HCT116 (cell line): Measurements from ENCODE around the gene CD164L2. TPM values are rescaled to one million over a fixed set of nuclear protein-coding genes. Genes with fewer than 3 reads are reported as not detected.

Experiments used
- ATAC-seq: fragments of 200-7000 bp; cut with Tn5 transposase; 2 replicates; pipeline ENCODE4 v1.9.1; 2020; ENCODE audit warnings: mild to moderate bottlenecking, moderate library complexity
- BruUV-seq: library from RNA; stranded (reverse); fragments of 400-500 nt; replicated peaks from 2 replicates; lab custom pipeline; 2021; lab: Mats Ljungman, UMichigan
- CTCF ChIA-PET: fragments of 300-600 bp; sonication (Branson Sonifier 250); formaldehyde crosslinking; loops from one replicate; lab custom pipeline; 2021; ENCODE audit warnings: antibody characterized with exemption; lab: Charles Lee
- POLR2A ChIA-PET: fragments of 300-600, 350-600 bp; sonication (Branson Sonifier 250); formaldehyde crosslinking; loops from one replicate; lab custom pipeline; 2021; ENCODE audit warnings: antibody characterized with exemption; lab: Charles Lee
- RAD21 ChIA-PET, 2 experiments: fragments of 300-600 bp; sonication (Branson Sonifier 250); formaldehyde crosslinking; loops; one replicate each; lab custom pipeline; 2023; ENCODE audit warnings: low total read pairs in 2 of 2; ENCODE audit not compliant: uncharacterized antibody in 2 of 2, unreplicated experiment in 2 of 2, low non-redundant PET in 1 of 2; lab: Charles Lee
- DNase-seq: peaks from one replicate; pipeline ENCODE4 v3.0.0-alpha.2; 2010; ENCODE audit warnings: low read depth, low spot score
- H2AFZ ChIP-seq: fragments of 200-600 bp; shearing (Covaris generic), sonication (generic); 2 replicates; pipeline ENCODE4 v1.6.1; 2017; ENCODE audit warnings: low read depth, mixed run types, mixed read lengths, antibody characterized with exemption, low read length; ENCODE audit not compliant: poor library complexity, severe bottlenecking
- H3K27ac ChIP-seq: 2 replicates; pipeline ENCODE4 v1.5.1; 2012; ENCODE audit warnings: low read depth, low read length
- H3K27me3 ChIP-seq: fragments of 200-600 bp; sonication (generic); 2 replicates; pipeline ENCODE4 v1.6.1; 2016; ENCODE audit warnings: mixed run types, low read length, mixed read lengths; ENCODE audit not compliant: insufficient read depth
- H3K36me3 ChIP-seq, 2 experiments: fragments of 200-500 bp in 1 of 2; fragments of 200-600 bp in 1 of 2; sonication (Bioruptor generic) in 1 of 2; sonication (generic) in 1 of 2; 2 replicates each; pipeline versions ENCODE4 v1.5.1 to v1.6.1; 2014 to 2016; ENCODE audit warnings: low read length in 2 of 2, inconsistent platforms in 1 of 2, mixed read lengths in 1 of 2, mixed run types in 1 of 2; ENCODE audit not compliant: insufficient read depth in 2 of 2, control insufficient read depth in 1 of 2
- H3K4me1 ChIP-seq, 2 experiments: fragments of 200-600 bp in 1 of 2; sonication (generic) in 1 of 2; 2 replicates each; pipeline versions ENCODE4 v1.5.1 to v1.6.1; 2012 to 2017; ENCODE audit warnings: low read length in 2 of 2, inconsistent platforms in 1 of 2, mild to moderate bottlenecking in 1 of 2, mixed read lengths in 1 of 2, mixed run types in 1 of 2, moderate library complexity in 1 of 2; ENCODE audit not compliant: insufficient read depth in 2 of 2, control insufficient read depth in 1 of 2
- H3K4me2 ChIP-seq: fragments of 200-600 bp; sonication (generic); 2 replicates; pipeline ENCODE4 v1.6.1; 2017; ENCODE audit warnings: mixed run types, low read length, mixed read lengths
- H3K4me3 ChIP-seq, 2 experiments: fragments of 200-600 bp in 1 of 2; sonication (generic) in 1 of 2; replicated peaks in 1 of 2; 2 replicates each; pipeline ENCODE4 v1.5.1; 2011 to 2016; ENCODE audit warnings: low read length in 2 of 2, control low read depth in 1 of 2, low read depth in 1 of 2, mild to moderate bottlenecking in 1 of 2, mixed read lengths in 1 of 2, mixed run types in 1 of 2
- H3K79me2 ChIP-seq: fragments of 200-600 bp; sonication (generic); 2 replicates; pipeline ENCODE4 v1.6.1; 2017; ENCODE audit warnings: mild to moderate bottlenecking, mixed run types, low read length, moderate library complexity, mixed read lengths; ENCODE audit not compliant: insufficient read depth
- H3K9ac ChIP-seq: fragments of 200-600 bp; sonication (generic); 2 replicates; pipeline ENCODE4 v1.6.1; 2016; ENCODE audit warnings: low read length, mixed read lengths
- H3K9me2 ChIP-seq: fragments of 200-600 bp; sonication (generic), shearing (Covaris generic); 2 replicates; pipeline ENCODE4 v1.6.1; 2017; ENCODE audit warnings: mixed run types, mild to moderate bottlenecking, moderate library complexity; ENCODE audit not compliant: insufficient read depth
- H3K9me3 ChIP-seq, 2 experiments: fragments of 200-500 bp in 1 of 2; fragments of 200-600 bp in 1 of 2; sonication (Bioruptor generic) in 1 of 2; sonication (generic) in 1 of 2; 2 replicates each; pipeline ENCODE4 v1.6.1; 2014 to 2017; ENCODE audit warnings: low read length in 2 of 2, mixed read lengths in 2 of 2, inconsistent platforms in 1 of 2, low read depth in 1 of 2, mild to moderate bottlenecking in 1 of 2, mixed run types in 1 of 2, moderate library complexity in 1 of 2; ENCODE audit not compliant: control insufficient read depth in 1 of 2, insufficient read depth in 1 of 2
- H4K20me1 ChIP-seq: fragments of 200-600 bp; sonication (generic), shearing (Covaris generic); 2 replicates; pipeline ENCODE4 v1.6.1; 2017; ENCODE audit warnings: mixed run types, mild to moderate bottlenecking, moderate library complexity; ENCODE audit not compliant: insufficient read depth
- ATF3 ChIP-seq: IDR thresholded peaks from 2 replicates; pipeline ENCODE4 v1.6.1; 2012
- CBX3 ChIP-seq: IDR thresholded peaks from 2 replicates; pipeline ENCODE4 v1.6.1; 2012; ENCODE audit warnings: low read depth
- CTCF ChIP-seq, 3 experiments: fragments of 200-600 bp in 1 of 3; sonication (generic) in 1 of 3; IDR thresholded peaks in 2 of 3; conservative IDR thresholded peaks in 1 of 3; 2 replicates each; pipeline ENCODE4 v1.5.1; 2012 to 2017; ENCODE audit warnings: low read depth in 2 of 3, low read length in 2 of 3, antibody characterized with exemption in 1 of 3, borderline replicate concordance in 1 of 3, control low read depth in 1 of 3, mild to moderate bottlenecking in 1 of 3, mixed read lengths in 1 of 3, mixed run types in 1 of 3, moderate library complexity in 1 of 3; ENCODE audit not compliant: insufficient read depth in 1 of 3
- ELF1 ChIP-seq: IDR thresholded peaks from 2 replicates; pipeline ENCODE4 v1.6.1; 2012; ENCODE audit warnings: low read depth, borderline replicate concordance
- MAX ChIP-seq: IDR thresholded peaks from 2 replicates; pipeline ENCODE4 v1.6.1; 2012
- POLR2A ChIP-seq: IDR thresholded peaks from 2 replicates; pipeline ENCODE4 v1.7.0; 2011; ENCODE audit warnings: borderline replicate concordance; ENCODE audit not compliant: insufficient read depth, insufficient read length; ENCODE audit errors: extremely low read depth
- POLR2AphosphoS5 ChIP-seq: IDR thresholded peaks from 2 replicates; pipeline ENCODE4 v1.6.1; 2011; ENCODE audit warnings: mild to moderate bottlenecking, low read depth, low read length, moderate library complexity
- REST ChIP-seq: IDR thresholded peaks from 2 replicates; pipeline ENCODE4 v1.6.1; 2012; ENCODE audit warnings: low read depth
- SIN3A ChIP-seq: IDR thresholded peaks from 2 replicates; pipeline ENCODE4 v1.6.1; 2012; ENCODE audit warnings: low read depth
- SRF ChIP-seq: IDR thresholded peaks from 2 replicates; pipeline ENCODE4 v1.6.1; 2012; ENCODE audit warnings: low read depth
- TCF7L2 ChIP-seq: IDR thresholded peaks from 2 replicates; pipeline ENCODE4 v1.7.0; 2011; ENCODE audit warnings: borderline replicate concordance, inconsistent platforms; ENCODE audit not compliant: insufficient read depth, insufficient read length; ENCODE audit errors: extremely low read depth
- YY1 ChIP-seq: IDR thresholded peaks from 2 replicates; pipeline ENCODE4 v1.6.1; 2011; ENCODE audit warnings: low read length, low read depth, moderate library complexity, mild to moderate bottlenecking; ENCODE audit not compliant: insufficient replicate concordance; ENCODE audit errors: extremely low read depth
- ZFX ChIP-seq: fragments of 450-650 bp; IDR thresholded peaks from 2 replicates; pipeline ENCODE4 v1.6.1; 2017
- intact Hi-C: fragments of 100-400 bp; cut with micrococcal nuclease; formaldehyde crosslinking; loops from 2 replicates; pipeline ENCODE4 v1.10.0; 2022
- total RNA-seq: library from RNA; stranded (reverse); gene quantifications from one replicate; pipeline ENCODE4 v1.2.1, GENCODE V29; 2021; ENCODE audit not compliant: unreplicated experiment

Gene CD164L2
- total RNA-seq, 1 experiment from 2014 or later, result 11.6 TPM

- H3K36me3 ChIP-seq, result peaks cover 0 to 7% of the 10 kb centered on the region in 2 experiments; a peak in 1 of 4 replicates
- ChIA-PET CTCF (interaction anchor here (1.0 to 2.5 kb wide), 6 partner anchors 8 to 313 kb away, joined by 3 to 25 read pairs (median 5); partner anchors contain the start of genes MAP3K6 and SYTL1), POLR2A (interaction anchor here (1.5 kb wide), 1 partner anchor 9 kb away, joined by 3 read pairs; no protein-coding TSS in a partner anchor), RAD21 (interaction anchor here (0.6 to 1.5 kb wide), 3 partner anchors 12 to 39 kb away, joined by 3 to 4 read pairs (median 3); no protein-coding TSS in a partner anchor)
- DNase-seq (no peak), ATAC-seq (peak; percentile 52)
- H3K79me2 ChIP-seq, result no peaks in the 10 kb centered on the region
- H3K4me2 ChIP-seq, result no peak overlapping the region
- intact Hi-C loops, result loop anchor here (1.0 kb wide), 1 partner anchor 32 kb away; no protein-coding TSS in a partner anchor
- H3K27me3 ChIP-seq, result no peaks in the 10 kb centered on the region
- H3K9me2 ChIP-seq, result no peaks in the 10 kb centered on the region
- BruUV-seq, result no TSS peak
- TF ChIP-seq CTCF (IDR thresholded peaks at IDR 0.05 in 2 of 3, conservative IDR thresholded peaks at IDR 0.05 in 1 of 3; ENCODE audit: borderline replicate concordance in 1 of 3, insufficient read depth in 1 of 3, low read depth in 2 of 3, low read length in 2 of 3), result peak in 1 of 3 experiments; percentile 11; a peak in 1 of 6 replicates
- no peak for TF ChIP-seq POLR2A
- TF ChIP-seq POLR2AphosphoS5, result no peak
- TF ChIP-seq ZFX, result no peak
- no peak overlapping the region for H2AFZ ChIP-seq
- H3K27ac ChIP-seq, result peak overlapping the region; percentile 39; the same call in 1 of the 2 replicates
- H3K4me1 ChIP-seq, result peaks cover 7 to 11% of the 10 kb centered on the region in 2 experiments; a peak in 3 of 4 replicates
- no peak overlapping the region for H3K9ac ChIP-seq
- no peaks in the 10 kb centered on the region for H3K9me3 ChIP-seq
- no peaks in the 10 kb centered on the region for H4K20me1 ChIP-seq
- no peak overlapping the region for H3K4me3 ChIP-seq
These were observed 26.4 kb downstream of the CD164L2 start for GRCh38 chr1:27356619-27357280.

- ChIA-PET RAD21 (no interaction called here), POLR2A (no interaction called here), CTCF (interaction anchor here (2.4 kb wide), 1 partner anchor 35 kb away, joined by 5 read pairs; no protein-coding TSS in a partner anchor)
- Histone ChIP-seq H3K27me3 (no peaks in the 10 kb centered on the region), H3K9me3 (no peaks in the 10 kb centered on the region), H3K4me2 (no peak overlapping the region), H3K9ac (no peak overlapping the region), H3K4me1 (peaks cover 7 to 11% of the 10 kb centered on the region in 2 experiments; a peak in 3 of 4 replicates), H3K36me3 (peaks cover 0 to 7% of the 10 kb centered on the region in 2 experiments; a peak in 1 of 4 replicates), H4K20me1 (no peaks in the 10 kb centered on the region), H3K79me2 (no peaks in the 10 kb centered on the region), H3K27ac (no peak overlapping the region), H2AFZ (no peak overlapping the region), H3K4me3 (no peak overlapping the region), H3K9me2 (no peaks in the 10 kb centered on the region)
- no peak for DNase-seq
- no peak for ATAC-seq
- intact Hi-C loops, result no loop called here
- no TSS peak for BruUV-seq
- TF ChIP-seq ELF1, result no peak
- TF ChIP-seq POLR2A, result no peak
- TF ChIP-seq CBX3, result no peak
- TF ChIP-seq ZFX, result no peak
- no peak for TF ChIP-seq SRF
- TF ChIP-seq REST, result no peak
- TF ChIP-seq SIN3A, result no peak
- TF ChIP-seq YY1, result no peak
- no peak for TF ChIP-seq MAX
- no peak for TF ChIP-seq ATF3
- TF ChIP-seq TCF7L2, result no peak
These were observed 26.9 kb downstream of the CD164L2 start for GRCh38 chr1:27356277-27356618.
